T follicular helper cell (primary cell): ENCODE results near the gene DMXL1.

Experiments used
- DNase-seq: peaks from one replicate; pipeline ENCODE4 v3.0.0-alpha.2; 2020; ENCODE audit warnings: low read depth

DMXL1 gene

DNA sequence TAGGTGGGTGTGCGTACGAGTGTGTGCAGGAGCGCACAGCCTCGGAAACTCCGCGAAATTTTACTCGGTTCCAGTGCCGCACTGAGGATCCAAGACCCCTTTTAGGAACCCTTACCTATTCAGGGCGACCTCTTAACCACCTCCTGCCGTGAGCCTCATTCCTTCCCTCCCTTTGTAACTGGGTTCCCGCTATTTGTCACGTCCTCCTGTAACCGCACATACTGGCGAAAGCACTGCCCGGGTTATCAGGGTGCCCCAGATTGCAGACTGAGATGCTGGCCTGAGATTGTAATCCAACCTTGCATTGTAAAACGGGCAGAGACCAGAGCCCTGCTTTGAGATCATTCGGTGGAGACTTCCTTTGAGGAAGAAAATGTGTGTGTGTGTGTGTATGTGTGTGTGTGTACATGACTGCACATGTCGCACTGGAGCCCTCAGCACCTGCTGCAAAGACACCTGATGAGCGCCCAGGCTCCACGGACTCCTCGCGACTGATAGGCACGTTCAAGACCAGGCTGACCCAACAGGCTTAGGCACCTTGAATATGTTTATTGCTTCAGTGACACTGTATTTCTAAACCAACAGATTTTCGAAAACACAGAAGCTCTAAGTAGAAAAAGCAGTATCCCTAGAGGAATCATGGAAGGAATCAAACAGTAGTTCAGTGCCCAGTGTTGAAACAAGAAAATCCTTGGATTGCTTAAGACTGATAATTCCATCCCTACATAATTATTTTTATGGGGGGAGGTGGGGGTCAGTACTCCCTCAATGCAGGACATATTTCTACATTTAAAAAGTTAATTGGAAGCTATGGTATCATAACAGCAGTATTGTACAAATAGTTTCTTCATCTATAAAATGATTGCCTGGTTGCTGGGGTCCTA, 198.4 kb downstream of the DMXL1 start:
- DNase-seq = no peak

DNA sequence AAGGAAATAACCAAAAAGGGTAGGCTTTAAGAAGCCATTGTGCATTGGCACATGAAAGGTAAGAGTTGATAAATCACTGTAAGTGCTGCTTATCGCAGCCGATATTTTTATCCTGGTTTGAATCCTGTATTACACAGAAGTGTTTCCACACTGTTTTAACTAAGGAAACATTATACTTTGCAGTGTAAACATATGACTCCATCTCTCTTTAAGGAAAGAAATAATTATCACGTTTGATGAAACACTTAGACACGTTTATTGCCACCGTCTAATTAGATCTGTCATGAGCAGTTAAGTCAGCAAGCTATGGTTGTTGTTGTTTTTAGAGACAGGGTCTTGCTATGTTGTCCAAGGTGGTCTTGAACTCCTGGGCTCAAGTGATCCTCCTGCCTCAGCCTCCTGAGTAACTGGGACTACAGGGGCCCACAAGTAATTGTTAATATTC, 199.3 kb downstream of the DMXL1 start:
- DNase-seq = no peak

DNA sequence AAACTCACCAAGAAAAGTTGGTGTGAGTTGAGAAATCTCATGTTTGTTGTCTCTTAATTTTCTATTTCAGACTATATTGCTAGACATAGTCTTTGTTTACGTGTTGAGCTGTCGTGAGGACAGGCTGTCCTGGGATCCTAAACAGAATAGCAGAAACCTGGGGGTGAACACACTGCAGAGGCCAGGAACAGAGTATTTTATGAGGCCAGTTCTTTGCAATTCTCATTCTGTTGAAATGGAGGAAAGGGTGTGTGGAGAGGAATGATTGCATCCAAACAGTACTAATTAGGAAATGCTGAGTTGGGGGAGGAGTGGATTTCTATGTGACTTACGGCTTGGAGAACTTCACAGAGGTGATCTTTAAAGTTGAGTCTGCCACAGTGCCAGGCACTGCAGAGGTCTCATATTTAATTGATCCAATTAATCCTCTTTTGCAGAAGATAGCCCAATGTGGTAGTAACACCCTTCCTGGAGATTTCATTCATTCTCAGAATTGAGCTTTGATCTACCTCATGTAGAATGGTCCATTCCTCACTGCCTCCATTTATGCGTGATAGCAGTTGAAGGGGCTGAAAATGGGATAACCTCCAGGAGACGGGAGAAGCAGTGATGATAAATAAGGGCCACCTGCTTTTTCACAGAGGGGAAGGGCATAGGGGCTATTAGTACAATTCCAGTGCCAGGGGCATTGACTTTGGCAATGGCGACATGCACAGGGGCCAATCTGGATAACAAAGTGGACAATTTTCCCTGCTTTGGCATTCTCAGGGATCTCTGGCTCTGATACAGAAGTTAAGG, 200.3 kb downstream of the DMXL1 start:
- no peak for DNase-seq

DNA sequence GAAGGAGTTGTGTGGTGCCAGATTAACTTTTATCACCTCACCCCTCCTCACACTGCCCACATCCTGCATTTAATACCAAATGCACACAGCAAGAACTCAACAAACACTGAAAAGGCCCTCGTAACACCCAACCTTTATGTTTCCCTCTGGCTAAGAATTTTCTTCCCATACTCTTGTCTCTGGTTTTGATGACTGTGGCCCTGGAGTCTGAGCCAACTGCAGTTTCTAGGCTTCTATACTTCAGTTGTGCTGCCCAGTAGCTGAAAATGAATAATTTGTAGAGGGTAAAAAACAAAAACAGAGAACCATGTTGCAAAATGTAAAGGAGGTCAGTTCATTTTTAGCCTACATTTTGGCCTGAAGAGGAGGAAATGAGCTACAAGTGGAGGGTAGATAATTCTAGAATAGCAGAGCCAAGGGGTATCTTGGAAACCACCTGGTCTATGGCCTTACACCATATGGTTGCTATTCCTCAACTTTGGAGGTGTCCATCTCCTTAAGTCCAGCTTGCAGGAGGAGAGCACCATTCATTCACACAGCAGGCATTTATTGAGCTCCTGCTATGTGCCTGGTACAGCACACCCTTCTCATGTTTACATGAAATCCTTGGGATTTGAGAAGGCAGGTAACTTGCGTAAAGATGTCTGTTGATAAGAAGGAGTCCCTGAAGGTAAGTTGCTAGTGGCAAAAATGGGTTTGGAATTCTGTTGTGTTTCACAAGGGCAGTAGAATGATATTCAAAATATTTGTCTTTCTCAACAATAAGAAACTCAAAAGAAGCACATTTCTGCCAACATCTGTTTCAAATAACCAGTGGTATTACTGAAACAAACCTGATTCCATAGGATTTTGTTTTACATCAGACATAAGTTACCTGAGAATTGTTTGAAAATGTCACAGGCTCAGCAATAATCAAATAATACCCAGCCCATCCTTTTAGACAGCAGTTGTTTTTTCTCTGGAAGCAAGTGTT, 201.2 kb downstream of the DMXL1 start:
- no peak for DNase-seq

DNA sequence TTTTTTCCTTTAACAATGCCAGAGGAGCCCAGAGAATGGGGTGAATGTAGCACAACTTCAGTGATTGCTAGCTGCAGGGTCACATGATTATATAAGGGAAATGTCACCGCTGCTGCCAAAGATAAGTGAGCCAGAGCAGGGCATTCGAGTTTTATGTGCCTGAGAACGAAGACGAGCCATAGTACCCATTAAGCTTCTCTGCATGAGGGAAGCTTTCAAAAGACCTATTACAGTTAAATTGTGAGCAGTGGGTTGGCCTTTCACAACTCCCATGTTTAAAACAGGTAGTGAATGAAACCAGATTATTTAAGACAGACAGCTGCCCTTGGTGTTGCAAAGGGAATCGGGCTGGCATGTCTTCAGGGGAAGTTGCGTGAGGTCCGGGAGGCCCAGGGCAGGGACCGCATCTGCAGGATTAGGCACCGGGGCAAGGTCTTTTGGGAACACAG, 202.5 kb downstream of the DMXL1 start:
- no peak for DNase-seq

DNA sequence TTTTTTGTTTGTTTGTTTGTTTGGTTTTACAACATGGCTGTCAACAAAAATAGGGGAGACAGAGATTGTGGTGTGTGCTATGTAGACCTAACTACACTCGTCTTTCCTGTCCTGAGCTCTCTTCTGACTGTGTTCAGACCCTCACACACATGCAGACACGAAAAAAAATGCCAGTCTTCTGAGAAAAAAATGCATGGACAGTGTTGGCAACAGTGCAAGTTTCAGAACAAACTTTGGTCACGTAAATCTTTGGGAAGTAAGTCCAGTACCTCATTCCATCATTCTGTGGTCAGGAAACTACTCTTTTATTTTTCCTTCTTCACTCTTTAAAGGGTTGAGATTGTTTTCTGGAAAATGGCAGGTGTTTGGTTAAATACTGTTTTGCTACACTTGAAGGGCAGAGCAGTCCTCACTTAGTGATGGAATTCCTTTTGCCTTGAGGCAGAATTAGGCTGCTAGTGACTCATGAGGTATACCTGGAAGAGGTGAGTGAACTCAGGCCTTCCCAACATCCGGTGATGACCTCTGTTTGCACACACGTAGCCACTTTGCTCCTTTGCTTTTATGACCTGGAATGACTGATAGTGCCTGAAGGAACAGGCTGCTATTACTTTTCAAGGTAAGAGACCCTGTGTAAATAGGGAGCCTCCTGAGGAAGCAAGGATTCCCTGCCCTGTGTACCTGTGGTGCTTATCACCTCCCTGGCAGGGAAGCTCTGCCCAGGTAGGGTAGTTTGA, 203.3 kb downstream of the DMXL1 start:
- no peak for DNase-seq

DNA sequence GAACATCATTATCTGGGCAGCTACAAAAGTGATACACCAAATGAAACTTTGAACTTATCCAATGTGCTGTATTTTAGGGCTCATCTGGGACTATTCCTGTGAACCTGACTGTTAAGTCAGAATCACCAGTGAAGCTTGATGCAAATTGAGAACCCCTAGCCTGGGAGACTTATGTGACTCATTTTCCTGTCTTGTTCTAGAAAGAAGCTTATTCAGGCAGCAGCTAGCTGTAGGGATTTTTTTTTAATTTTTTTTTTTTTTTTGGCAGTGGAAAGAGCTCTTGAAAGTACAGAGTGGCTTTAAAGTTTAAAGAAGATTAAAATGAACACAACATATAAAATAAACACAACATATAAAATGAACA, 203.9 kb downstream of the DMXL1 start:
- DNase-seq = no peak

DNA sequence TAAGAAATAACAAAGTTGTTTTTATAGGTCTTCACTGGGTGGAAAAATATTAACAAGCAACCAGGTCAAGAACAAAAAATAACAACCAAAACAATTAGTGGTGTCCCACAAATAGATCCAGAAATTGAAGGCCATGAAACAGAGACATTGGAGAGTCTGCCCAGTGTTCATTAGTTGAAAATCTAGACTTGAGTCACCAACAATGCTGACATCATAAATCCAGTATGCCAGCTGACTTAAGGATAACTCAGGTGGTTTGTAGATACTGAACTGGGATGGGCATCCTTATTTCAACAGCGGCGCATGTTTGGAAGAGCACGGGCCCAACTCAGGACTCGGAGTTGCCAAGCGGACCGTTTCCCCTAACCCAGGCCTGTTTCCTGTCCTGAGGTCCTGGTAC, 204.3 kb downstream of the DMXL1 start:
- no peak for DNase-seq

DNA sequence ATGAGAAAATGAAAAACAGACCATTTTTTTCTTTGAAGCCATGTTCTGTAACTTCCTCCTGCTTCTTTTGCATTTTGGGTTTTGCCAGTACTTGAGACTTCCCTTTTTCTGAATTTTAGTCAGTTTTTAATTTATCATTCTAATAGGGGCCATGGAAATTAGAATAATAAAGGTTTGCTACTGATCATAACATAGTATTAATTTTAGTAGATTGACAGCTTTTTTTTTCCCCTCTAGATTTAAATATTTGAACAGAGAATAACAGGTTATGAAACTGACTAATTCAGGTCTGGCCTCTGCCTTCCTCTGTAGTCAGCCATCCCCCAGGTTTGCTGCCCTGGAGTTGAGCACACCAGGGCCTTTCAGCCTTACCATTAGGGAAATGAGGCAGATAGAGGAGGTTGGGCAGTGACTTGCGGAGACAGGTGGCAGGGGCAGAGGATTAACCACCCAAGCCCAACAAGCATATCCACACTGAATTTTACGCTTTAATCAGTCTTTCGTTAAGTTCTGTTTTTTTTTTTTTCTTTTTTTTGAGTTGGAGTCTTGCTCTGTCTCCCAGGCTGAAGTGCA, 204.8 kb downstream of the DMXL1 start:
- DNase-seq = no peak

DNA sequence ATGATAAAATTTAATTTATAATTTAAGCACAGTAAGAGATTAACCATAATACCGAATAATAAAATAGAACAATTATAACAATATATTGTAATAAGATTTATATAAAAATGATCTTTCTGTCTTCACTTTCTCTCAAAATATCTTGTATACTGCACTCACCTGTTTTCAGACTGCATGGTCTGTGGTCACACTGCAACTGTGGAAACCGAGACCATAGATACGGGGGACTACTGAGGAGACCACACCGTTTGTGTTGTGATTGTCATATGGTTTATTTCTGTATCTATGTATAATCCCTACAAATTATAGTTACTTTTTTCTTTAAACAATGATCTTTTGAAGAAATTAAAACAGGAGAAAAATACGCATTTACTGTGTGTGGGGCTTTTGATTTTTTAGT, 206.1 kb downstream of the DMXL1 start:
- DNase-seq = no peak

DNA sequence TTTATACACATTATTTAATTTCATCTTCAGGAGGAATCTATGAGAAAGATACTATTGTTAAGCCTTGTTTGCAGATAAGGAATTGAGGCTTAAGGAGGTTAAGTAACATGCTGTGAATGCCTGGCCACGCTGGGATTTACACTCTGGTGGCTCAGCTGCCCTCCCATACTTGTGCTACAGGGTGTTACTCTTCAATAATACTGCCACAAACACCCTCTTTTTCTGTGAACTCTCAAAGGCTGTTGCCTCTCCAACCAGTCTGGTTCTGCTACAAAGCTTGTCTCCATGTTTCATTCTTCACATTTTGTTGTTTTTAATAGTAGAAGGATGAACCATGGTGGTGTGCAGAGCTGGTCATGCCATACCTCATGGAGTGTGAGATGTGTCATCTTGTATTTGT, 208.2 kb downstream of the DMXL1 start:
- no peak for DNase-seq

DNA sequence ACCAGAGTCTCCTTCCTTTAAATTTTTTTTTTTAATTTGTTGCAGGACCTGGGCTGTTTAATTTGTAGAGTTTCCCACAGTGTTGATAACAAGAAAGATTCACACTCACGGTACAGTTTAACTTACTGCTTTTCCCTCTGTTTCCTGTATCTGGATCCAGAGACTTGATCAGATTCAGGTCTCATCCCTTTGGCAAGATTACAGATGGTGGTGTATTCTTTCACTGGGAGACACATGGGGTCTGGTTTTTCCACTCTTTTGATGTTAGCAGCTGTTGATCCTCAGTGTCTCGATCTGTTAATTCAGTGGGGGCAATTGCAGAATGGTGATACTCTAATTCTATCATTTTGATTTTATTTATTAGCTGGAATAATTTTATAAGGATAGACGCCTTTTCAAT, 209.5 kb downstream of the DMXL1 start:
- no peak for DNase-seq

DNA sequence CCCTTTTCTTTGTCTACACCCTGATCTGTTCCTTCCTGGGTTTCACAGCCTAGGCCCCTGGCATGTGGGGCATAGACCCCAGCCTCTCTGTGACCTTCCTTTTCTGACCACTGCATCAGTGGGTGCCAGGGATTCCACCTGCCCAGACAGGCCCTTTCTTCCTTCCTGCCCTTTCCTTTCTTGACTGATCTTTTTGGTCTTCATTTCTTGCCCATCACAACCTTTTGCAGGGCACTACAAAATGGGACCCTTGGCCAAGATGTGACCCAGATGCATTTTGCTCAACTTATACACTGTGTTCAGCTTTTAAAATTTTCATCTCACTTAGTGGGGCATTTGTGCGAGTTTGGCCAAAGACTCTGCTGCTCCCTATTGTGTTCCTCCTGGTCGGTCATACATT, 211.7 kb downstream of the DMXL1 start:
- no peak for DNase-seq

DNA sequence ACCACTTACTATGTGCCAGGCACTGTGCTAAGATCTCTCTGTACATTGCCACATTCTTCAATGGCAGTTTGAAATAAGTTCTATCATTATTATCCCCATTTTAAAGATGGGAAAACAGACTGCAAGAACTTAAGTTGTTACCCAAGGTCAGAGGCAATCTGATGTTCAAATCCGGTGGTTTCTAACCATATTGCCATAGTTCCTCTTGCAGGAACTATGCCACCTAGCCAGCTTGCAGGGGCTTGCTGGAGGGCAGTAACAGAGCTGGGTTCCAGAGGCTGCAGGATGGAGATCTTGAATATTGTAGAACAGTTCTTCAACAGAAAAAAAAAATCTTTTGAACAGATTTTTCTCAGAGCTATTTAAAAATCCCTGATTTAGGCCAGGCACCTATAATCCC, 213.1 kb downstream of the DMXL1 start:
- DNase-seq = no peak

DNA sequence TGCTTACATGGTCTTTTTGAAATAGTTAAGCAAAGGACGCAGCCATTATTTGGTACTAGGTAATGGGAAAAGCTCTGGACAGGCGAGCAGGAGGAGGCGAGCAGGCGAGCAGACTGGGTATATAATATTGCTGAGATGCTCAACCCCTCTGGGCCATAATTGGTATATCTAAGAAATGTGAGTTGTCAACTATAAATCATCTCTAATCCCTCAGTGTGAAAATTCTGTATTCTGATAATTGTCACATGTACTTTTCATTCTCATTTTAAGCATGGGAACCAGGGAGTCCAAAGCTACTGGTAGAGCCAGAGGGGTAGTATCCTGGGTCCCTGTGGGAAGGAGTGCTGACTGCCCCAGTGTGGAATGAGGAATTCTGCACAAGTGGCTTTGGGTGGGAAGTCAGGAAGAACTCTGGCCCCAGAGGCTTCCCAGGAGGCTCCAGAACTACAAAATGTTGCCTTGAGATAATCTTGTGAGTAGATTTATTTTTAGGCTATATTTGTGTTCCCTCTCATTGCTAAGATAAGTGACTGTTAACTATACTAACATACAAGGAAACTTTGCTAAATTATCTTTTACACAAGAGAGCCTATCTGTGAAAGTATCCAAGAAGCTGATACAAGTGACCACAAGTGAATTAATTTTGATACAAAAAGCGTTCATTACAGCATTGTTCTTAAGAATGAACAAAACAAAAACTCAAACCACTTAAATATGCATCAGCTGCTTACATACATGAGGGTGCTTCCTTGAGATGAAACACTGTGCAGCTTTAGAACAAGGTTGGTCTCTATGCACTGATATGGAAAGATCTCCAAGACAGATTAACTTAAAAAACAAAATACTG, 214.4 kb downstream of the DMXL1 start:
- DNase-seq = no peak

DNA sequence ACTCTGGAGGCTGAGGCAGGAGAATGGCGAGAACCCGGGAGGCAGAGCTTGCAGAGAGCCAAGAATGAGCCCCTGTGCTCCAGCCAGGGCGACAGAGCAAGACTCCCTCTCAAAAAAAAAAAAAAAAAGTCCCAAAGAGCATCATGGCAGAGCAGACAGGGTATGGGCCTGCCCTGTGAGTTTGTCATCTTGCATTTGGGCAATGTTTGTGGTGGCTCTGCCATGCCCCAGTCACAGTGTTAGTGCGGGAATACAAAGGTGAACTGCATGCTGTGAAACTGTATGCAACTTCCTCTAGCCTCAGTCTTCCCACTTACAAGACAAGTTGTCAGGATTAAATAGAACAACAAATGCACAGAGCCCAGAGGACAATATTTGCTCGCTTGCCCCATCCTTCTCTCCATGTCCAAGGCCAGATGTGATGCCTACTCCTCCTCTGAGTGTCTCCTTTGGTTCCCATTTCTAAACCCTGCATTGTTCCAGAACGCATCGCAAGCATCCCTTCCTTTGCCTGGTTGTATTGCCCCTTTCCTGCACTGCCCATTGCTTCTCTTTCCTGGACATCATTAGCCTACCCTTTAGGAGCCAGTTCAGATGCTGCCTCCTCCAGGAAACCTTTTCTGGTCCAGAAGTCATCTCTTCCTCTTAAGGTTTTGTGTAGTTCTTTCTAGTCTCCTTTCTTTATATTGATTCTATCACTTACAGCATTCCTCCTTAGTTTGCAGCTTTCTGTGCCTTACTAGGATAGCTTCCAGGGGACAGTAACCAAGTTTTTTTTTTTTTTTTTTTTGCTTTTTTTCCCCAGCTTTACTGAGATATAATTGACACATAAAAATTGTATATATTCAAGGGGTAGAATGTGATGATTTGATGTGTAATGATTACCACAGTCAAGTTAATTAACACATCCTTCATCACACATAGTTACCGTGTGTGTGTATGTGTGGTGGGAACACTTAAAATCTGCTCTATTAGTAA, 215.9 kb downstream of the DMXL1 start:
- DNase-seq = no peak

DNA sequence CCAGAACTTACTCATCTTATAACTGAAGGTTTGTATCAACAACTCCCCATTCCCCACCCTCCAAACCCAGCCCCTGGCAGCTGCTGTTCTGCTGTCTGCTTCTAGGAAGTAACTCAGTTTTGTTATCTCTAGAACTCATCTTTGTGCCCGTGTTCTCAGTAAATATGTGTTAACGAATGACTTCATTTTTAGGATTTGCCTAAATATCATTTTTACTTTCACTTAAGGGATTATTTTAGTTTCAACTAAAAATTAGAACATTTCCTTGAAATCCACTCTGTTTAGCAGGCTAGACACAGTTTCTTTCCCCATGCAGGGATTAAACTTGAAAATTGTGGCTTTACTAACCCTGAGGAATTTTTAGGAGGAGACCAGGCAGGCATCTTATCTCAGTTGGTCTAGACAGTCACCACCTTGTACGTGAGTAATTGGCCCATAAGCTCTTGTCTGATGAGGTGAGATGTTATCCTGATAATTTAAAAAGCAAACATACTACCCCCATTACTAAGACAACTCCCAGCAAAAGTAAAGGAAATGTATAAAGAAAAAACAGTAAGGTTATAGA, 216.7 kb downstream of the DMXL1 start:
- peak; percentile 53 for DNase-seq

DNA sequence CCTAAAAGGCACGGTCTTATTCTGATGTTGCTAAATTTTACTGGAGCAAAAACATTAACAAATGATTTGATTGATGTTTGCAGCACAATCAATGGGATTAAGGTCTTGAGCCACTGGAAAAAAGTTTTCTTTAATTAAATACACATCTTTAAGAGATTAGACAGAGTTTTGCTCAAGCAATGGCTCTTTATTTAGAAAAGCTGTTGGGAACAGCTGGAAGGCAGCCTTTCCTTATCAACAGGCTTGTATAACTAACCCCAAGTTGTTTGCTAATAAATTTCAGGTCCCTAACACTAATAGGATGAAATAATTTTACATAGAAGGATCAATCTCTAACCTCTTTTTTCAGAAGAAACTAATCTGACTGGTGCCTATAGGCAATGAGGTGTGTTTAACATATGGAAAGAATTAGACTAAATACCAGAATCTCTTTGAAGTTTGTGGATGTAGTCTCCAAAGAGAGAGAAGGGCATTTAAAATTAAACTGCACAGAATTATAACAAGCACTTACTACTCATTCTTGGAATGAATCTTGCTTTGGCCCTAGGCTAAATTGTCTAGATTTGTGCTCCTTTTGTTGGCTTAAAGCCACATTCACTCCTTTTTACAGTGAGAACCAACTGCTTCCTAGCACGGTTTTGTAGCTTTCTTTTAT, 217.6 kb downstream of the DMXL1 start:
- no peak for DNase-seq
